Liver (tissue), 9 donors: ENCODE measurements around the gene FARS2. TPM values are rescaled to one million over a fixed set of nuclear protein-coding genes. Genes with fewer than 3 reads are reported as not detected.

Experiments used
- DNase-seq: peaks from one replicate; pipeline ENCODE4 v3.0.0-alpha.2; 2017; ENCODE audit warnings: low spot score
- H3K27ac ChIP-seq, 2 donors: one replicate each; pipeline ENCODE4 v1.7.0; 2013; ENCODE audit warnings: inconsistent platforms in 2 of 2, low read length in 2 of 2, control low read depth in 1 of 2, low read depth in 1 of 2, mild to moderate bottlenecking in 1 of 2
- H3K27me3 ChIP-seq, 4 donors: one replicate each; pipeline versions ENCODE4 v1.6.1 to v1.7.0; 2013; ENCODE audit warnings: low read length in 3 of 4, inconsistent platforms in 1 of 4, mild to moderate bottlenecking in 1 of 4, moderate library complexity in 1 of 4; ENCODE audit not compliant: control insufficient read depth in 4 of 4, insufficient read depth in 4 of 4
- H3K36me3 ChIP-seq, 4 donors: one replicate each; pipeline versions ENCODE4 v1.6.1 to v1.7.0; 2013; ENCODE audit warnings: low read length in 3 of 4, mild to moderate bottlenecking in 3 of 4, low read depth in 1 of 4, moderate library complexity in 1 of 4; ENCODE audit not compliant: control insufficient read depth in 4 of 4, insufficient read depth in 3 of 4
- H3K4me1 ChIP-seq, 4 donors: one replicate each; pipeline versions ENCODE4 v1.6.1 to v1.7.0; 2013; ENCODE audit warnings: low read length in 3 of 4, mild to moderate bottlenecking in 3 of 4, moderate library complexity in 1 of 4; ENCODE audit not compliant: control insufficient read depth in 4 of 4, insufficient read depth in 4 of 4
- H3K4me3 ChIP-seq, 3 donors: one replicate each; pipeline versions ENCODE4 v1.6.1 to v1.7.0; 2013; ENCODE audit warnings: low read length in 3 of 3, control low read depth in 1 of 3, low read depth in 1 of 3, mild to moderate bottlenecking in 1 of 3
- H3K9ac ChIP-seq, 2 donors: one replicate each; pipeline ENCODE4 v1.7.0; 2013; ENCODE audit warnings: low read length in 2 of 2, mild to moderate bottlenecking in 2 of 2, moderate library complexity in 2 of 2, control low read depth in 1 of 2, low read depth in 1 of 2
- H3K9me3 ChIP-seq, 4 donors: one replicate each; pipeline versions ENCODE4 v1.6.1 to v1.7.0; 2013; ENCODE audit warnings: low read length in 3 of 4; ENCODE audit not compliant: control insufficient read depth in 4 of 4
- EGR1 ChIP-seq, 2 donors: IDR thresholded peaks; 2 replicates each; pipeline ENCODE4 v1.6.1; 2016 to 2018; ENCODE audit warnings: antibody characterized with exemption in 2 of 2, low read depth in 2 of 2
- MAX ChIP-seq: IDR thresholded peaks from 2 replicates; pipeline ENCODE4 v1.6.1; 2016; ENCODE audit warnings: antibody characterized with exemption
- NR2F2 ChIP-seq: IDR thresholded peaks from 2 replicates; pipeline ENCODE4 v1.6.1; 2016; ENCODE audit warnings: antibody characterized with exemption
- TAF1 ChIP-seq: conservative IDR thresholded peaks from 2 replicates; pipeline ENCODE4 v1.6.1; 2016; ENCODE audit warnings: antibody characterized with exemption, mild to moderate bottlenecking
- YY1 ChIP-seq: IDR thresholded peaks from 2 replicates; pipeline ENCODE4 v1.6.1; 2016; ENCODE audit warnings: antibody characterized with exemption, mild to moderate bottlenecking
- WGBS: extraction: QIAGEN DNeasy Blood & Tissue Kit; methylation state at CpG from one replicate; pipeline ENCODE4 v1.1.7; 2013; 5-methylcytosine and 5-hydroxymethylcytosine counted together
- polyA plus RNA-seq, 2 donors: library from polyadenylated mRNA; stranded (reverse) in 1 of 2; unstranded in 1 of 2; fragments of 200-250 nt in 1 of 2; fragments of >200 nt in 1 of 2; fragmentation: Nextera tagmentation in 1 of 2; extraction: Ambion mirVana in 1 of 2; gene quantifications; one replicate each; pipeline versions ENCODE4 v1.2.1 to v1.2.3, GENCODE V29; 2013 to 2015
- total RNA-seq, 2 donors: library from RNA; depleted of rRNA; stranded (reverse); fragments of >200 nt; gene quantifications; one replicate each; pipeline ENCODE4 v1.2.3, GENCODE V29; 2014
- donor health status: healthy.
- donor health status: healthy.
- donor health status: healthy.
- donor health status: healthy.
- donor health status: healthy.

The FARS2 gene
- total and polyA plus RNA-seq, 4 donors, result 7.8 to 25.9 (median 11.2) TPM

- 61% methylated on average over 6 of the region's 6 CpGs for WGBS
- no peak for TF ChIP-seq TAF1
- no peak for TF ChIP-seq EGR1 (IDR thresholded peaks at IDR 0.05; ENCODE audit: low read depth in 2 of 2)
- no peak for TF ChIP-seq NR2F2
- no peak for TF ChIP-seq MAX
- TF ChIP-seq YY1, result no peak
- H3K9me3 ChIP-seq, result no peaks in the 10 kb centered on the region
- H3K36me3 ChIP-seq, result no peaks in the 10 kb centered on the region
- no peak overlapping the region for H3K4me3 ChIP-seq
- DNase-seq, result no peak
- no peaks in the 10 kb centered on the region for H3K4me1 ChIP-seq
- H3K9ac ChIP-seq, result no peak overlapping the region
- no peaks in the 10 kb centered on the region for H3K27me3 ChIP-seq
- no peak overlapping the region for H3K27ac ChIP-seq
Measured at GRCh38 chr6:5818959-5819358, 557.6 kb downstream of the FARS2 start.

Other genes with a start within 250 kb of the FARS2 start
- 1 to 10 TPM in 1 of 2 donors, under 1 TPM in 1; 0.33 to 3.0 TPM for gene PPP1R3G, start 176.2 kb upstream of the FARS2 start, total RNA-seq
- under 1 TPM; 0.25 to 0.61 TPM for gene PPP1R3G, start 176.2 kb upstream of the FARS2 start, polyA plus RNA-seq
- 1 to 10 TPM; 4.4 to 4.8 TPM for gene LYRM4, start 563 bp upstream of the FARS2 start, total RNA-seq
- 10 to 100 TPM in 1 of 2 donors, 1 to 10 TPM in 1; 8.2 to 13.1 TPM for gene LYRM4, start 563 bp upstream of the FARS2 start, polyA plus RNA-seq